Loucy (cell line): ENCODE measurements around the gene DYNLT3.

Experiments used
- CTCF ChIP-seq: fragments of 200-600 bp; sonication (generic); conservative IDR thresholded peaks from 2 replicates; pipeline ENCODE4 v1.5.1; 2014; ENCODE audit warnings: mild to moderate bottlenecking, antibody characterized with exemption, low read length
- EZH2phosphoT487 ChIP-seq: fragments of 200-600 bp; IDR thresholded peaks from 2 replicates; pipeline ENCODE4 v1.6.1; 2018; ENCODE audit warnings: antibody characterized with exemption, mild to moderate bottlenecking, moderate library complexity, borderline replicate concordance

DNA sequence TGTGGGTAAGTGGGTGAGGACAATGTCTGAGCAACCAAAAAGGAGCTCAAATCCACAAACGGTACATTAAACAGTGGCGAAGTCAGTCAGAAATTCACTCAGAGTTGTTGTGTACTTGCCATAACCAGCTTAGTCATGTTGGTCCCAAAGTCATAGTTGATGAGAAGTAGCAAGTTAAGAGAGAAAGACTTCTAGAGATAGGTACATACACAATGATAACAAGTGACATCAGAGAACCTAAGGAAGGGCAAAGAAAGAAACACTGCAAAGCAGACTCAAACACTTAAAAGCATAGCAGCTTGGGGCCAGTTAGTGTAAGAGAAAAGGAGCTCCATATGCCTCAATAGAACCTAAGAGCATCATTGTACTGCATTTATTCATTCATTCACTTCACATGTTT lies 30.2 kb downstream of the DYNLT3 start:
- TF ChIP-seq CTCF = no peak
- TF ChIP-seq EZH2phosphoT487 = no peak
